ENCODE measurements around the gene GRIA1.
"Not testable (repeated sequence)": the region's sequence is repeated elsewhere in the genome, so short reads cannot be mapped to it uniquely, and the experiment has no call there.

Gene GRIA1

GRCh38 chr5:153792305-153792704, 301.8 kb downstream of the GRIA1 start:
- DNase-seq = no peak

- DNase-seq = no peak
Observed at GRCh38 chr5:153793699-153794098, 303.2 kb downstream of the GRIA1 start.

GRCh38 chr5:153794327-153794726, 303.9 kb downstream of the GRIA1 start:
- DNase-seq = no peak

- no peak for DNase-seq
Observed at GRCh38 chr5:153796527-153796926, 306.1 kb downstream of the GRIA1 start.

GRCh38 chr5:153797484-153797883, 307.0 kb downstream of the GRIA1 start:
- DNase-seq = no peak

- no peak for DNase-seq
Observed at GRCh38 chr5:153798830-153799229, 308.4 kb downstream of the GRIA1 start.

- DNase-seq = no peak
Observed at GRCh38 chr5:153799466-153799865, 309.0 kb downstream of the GRIA1 start.

GRCh38 chr5:153802050-153802821, 311.8 kb downstream of the GRIA1 start:
- no peak for DNase-seq

GRCh38 chr5:153807801-153808200, 317.3 kb downstream of the GRIA1 start:
- no peak for DNase-seq

GRCh38 chr5:153809166-153809565, 318.7 kb downstream of the GRIA1 start:
- no peak for DNase-seq

GRCh38 chr5:153813901-153814300, 323.4 kb downstream of the GRIA1 start:
- no peak for DNase-seq

GRCh38 chr5:153816870-153817269, 326.4 kb downstream of the GRIA1 start:
- no peak for DNase-seq

GRCh38 chr5:153818626-153819025, 328.2 kb downstream of the GRIA1 start:
- DNase-seq = no peak

GRCh38 chr5:153823036-153823435, 332.6 kb downstream of the GRIA1 start:
- DNase-seq = no peak

GRCh38 chr5:153824909-153825308, 334.4 kb downstream of the GRIA1 start:
- no peak for DNase-seq

- DNase-seq = no peak
Observed at GRCh38 chr5:153827397-153827796, 336.9 kb downstream of the GRIA1 start.

GRCh38 chr5:153829510-153830065, 339.1 kb downstream of the GRIA1 start:
- no peak for DNase-seq

- no peak for DNase-seq
Observed at GRCh38 chr5:153831973-153832372, 341.5 kb downstream of the GRIA1 start.

- no peak for DNase-seq
Observed at GRCh38 chr5:153835891-153836515, 345.5 kb downstream of the GRIA1 start.

GRCh38 chr5:153849303-153850113, 359.0 kb downstream of the GRIA1 start:
- DNase-seq = not testable (repeated sequence)

- DNase-seq = no peak
Observed at GRCh38 chr5:153860195-153860886, 369.9 kb downstream of the GRIA1 start.

- not testable (repeated sequence) for DNase-seq
Observed at GRCh38 chr5:153862906-153863305, 372.4 kb downstream of the GRIA1 start.

Data from GDM1 (cell line).